Cardiac fibroblast (primary cell): ENCODE results near the gene TIPIN.
A peak's percentile ranks its signal among the peaks of the same experiment; 100 is the strongest.
"Not testable (repeated sequence)": the region's sequence is repeated elsewhere in the genome, so short reads cannot be mapped to it uniquely, and the experiment has no call there.

ENCODE experiments used
- DNase-seq, 2 donors: peaks; one replicate each; pipeline versions ENCODE4 v3.0.0 to v3.0.0-alpha.2; 2010; ENCODE audit warnings: low read depth in 2 of 2
- H3K4me3 ChIP-seq, 2 donors: replicated peaks in 1 of 2; 1 replicate in 1 of 2; 2 replicates in 1 of 2; pipeline ENCODE4 v1.5.1; 2011; ENCODE audit warnings: low read depth in 2 of 2, low read length in 2 of 2, mild to moderate bottlenecking in 2 of 2, moderate library complexity in 1 of 2
- TF ChIP-seq, protein P1 (sequence below): IDR thresholded peaks from one replicate; pipeline ENCODE4 v1.5.1; 2011; ENCODE audit warnings: low read depth, mild to moderate bottlenecking, low read length, inconsistent platforms

TIPIN gene

GRCh38 chr15:66389859-66390381 is 33.4 kb upstream of the TIPIN start:
- no peak overlapping the region for H3K4me3 ChIP-seq
- TF ChIP-seq, protein P1, sequence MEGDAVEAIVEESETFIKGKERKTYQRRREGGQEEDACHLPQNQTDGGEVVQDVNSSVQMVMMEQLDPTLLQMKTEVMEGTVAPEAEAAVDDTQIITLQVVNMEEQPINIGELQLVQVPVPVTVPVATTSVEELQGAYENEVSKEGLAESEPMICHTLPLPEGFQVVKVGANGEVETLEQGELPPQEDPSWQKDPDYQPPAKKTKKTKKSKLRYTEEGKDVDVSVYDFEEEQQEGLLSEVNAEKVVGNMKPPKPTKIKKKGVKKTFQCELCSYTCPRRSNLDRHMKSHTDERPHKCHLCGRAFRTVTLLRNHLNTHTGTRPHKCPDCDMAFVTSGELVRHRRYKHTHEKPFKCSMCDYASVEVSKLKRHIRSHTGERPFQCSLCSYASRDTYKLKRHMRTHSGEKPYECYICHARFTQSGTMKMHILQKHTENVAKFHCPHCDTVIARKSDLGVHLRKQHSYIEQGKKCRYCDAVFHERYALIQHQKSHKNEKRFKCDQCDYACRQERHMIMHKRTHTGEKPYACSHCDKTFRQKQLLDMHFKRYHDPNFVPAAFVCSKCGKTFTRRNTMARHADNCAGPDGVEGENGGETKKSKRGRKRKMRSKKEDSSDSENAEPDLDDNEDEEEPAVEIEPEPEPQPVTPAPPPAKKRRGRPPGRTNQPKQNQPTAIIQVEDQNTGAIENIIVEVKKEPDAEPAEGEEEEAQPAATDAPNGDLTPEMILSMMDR, result no peak
- DNase-seq, result peak in 1 of 2 donors; percentile 47

DNA sequence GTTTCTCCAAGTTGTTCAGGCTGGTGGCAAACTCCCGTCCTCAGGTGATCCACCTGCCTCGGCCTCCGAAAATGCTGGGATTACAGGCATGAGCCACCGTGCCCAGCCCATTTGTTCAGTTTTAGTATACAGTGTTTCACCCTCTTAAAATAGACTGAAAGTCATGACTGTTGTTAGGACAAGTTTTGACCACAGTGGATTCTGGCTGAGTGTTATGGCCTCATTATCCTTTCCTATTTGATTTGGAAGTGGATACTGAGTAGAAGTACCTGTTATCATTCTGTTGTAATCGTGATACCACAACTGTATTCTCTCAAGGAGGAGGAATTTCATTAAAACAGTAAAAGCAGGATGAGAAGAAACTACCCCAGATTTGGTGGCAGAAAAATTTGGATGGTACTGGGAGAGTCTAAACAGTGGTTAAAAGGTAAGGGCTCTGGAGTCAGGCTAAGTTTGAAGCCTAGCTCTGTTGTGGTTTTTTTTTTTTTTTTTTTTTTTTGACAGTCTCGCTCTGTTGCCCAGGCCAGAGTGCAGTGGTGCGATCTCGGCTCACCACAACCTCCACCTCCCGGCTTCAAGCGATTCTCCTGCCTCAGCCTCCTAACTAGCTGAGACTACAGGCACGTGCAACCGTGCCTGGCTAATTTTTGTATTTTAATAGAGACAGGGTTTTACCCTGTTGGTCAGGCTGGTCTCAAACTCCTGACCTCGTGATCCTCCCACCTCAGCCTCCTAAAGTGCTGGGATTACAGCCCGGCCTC is 32.8 kb upstream of the TIPIN start:
- TF ChIP-seq, protein P1, result no peak
- no peak for DNase-seq
- H3K4me3 ChIP-seq, result no peak overlapping the region

DNA sequence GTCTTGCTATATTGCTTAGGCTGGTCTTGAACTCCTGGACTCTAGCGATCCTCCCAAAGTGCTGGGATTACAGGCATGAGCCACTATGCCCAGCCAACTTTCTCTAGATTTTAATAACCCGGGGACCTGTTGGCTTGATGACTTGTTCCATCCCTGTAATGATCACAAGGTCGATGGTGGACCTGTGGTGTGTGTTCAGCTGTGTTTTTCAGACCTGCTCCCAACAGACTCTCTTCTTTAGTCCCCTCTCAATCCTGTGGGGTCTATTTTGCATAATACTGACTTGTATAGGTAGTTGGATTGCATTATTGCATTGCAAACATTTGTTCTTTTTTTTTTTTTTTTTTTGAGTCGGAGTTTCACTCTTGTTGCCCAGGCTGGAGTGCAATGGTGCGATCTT is 32.1 kb upstream of the TIPIN start:
- peak overlapping the region in 1 of 2 donors; percentile 87 for H3K4me3 ChIP-seq
- no peak for DNase-seq
- TF ChIP-seq, protein P1, result no peak

DNA sequence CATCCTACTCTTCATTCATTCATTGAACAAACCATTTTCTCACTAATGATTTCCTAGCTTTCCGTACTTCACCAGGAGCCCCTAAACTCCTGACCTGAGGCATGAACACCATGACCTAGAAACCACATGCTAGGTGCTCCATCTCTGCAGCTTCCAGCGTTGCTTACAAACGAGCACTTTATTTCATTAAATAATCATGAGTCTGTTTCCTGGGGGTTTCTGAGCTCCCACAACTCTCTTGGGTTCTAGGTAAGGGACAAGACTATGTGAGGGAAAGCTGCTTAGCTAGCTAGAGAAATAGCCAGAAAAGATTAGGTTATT is 31.5 kb upstream of the TIPIN start:
- TF ChIP-seq, protein P1, result no peak
- DNase-seq, result no peak
- peak overlapping the region; percentile 81 to 87 for H3K4me3 ChIP-seq

DNA sequence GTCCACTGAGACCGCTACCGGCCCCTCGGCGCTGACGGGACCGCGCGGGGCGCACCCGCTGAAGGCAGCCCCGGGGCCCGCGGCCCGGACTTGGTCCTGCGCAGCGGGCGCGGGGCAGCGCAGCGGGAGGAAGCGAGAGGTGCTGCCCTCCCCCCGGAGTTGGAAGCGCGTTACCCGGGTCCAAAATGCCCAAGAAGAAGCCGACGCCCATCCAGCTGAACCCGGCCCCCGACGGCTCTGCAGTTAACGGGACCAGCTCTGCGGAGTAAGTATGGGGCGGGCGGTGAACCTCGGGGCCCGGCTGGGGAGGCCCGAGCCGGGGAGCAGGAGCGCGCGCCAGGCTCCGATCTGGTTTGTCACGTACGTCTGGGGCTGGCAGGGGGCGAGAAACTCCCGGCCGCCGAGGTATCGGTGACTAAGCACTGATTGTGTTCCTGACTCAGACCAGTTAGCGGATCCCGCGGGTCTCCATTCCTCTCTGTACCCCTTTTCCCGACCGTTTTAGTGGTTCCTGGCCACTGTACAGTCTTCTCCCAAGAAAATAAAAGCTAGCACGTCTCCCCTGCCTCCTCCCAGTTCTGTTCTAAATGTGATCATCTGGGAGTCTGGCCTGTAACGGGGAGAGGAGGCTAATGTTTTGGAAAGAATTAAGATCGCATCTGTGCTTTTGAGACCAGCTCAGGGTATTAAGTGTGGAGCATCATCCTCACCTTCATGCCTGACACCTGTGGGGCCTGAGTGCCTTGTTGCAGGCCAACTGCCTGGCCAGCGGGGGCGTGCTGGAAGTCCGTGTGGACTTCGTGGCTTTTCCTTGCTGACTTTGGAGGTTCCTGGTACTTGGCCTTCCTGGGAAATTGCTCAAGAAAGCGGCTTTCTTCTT is 30.9 kb upstream of the TIPIN start:
- peak overlapping the region; percentile 81 to 87 for H3K4me3 ChIP-seq
- TF ChIP-seq, protein P1, result peak; percentile 57
- peak; percentile 69 to 75 for DNase-seq

- peak; percentile 96 to 98 for DNase-seq
- peak within 1 kb of the TSS; percentile 81 to 87 for H3K4me3 ChIP-seq
- TF ChIP-seq, protein P1, result peak; percentile 49
These were observed 30.0 kb upstream of the TIPIN start, which contains the start of gene MAP2K1 for GRCh38 chr15:66386204-66387123. Gene MAP2K1, plus strand, starts transcription at chr15:66386912. Its CDS starts 436 bp downstream, at chr15:66387348.

DNA sequence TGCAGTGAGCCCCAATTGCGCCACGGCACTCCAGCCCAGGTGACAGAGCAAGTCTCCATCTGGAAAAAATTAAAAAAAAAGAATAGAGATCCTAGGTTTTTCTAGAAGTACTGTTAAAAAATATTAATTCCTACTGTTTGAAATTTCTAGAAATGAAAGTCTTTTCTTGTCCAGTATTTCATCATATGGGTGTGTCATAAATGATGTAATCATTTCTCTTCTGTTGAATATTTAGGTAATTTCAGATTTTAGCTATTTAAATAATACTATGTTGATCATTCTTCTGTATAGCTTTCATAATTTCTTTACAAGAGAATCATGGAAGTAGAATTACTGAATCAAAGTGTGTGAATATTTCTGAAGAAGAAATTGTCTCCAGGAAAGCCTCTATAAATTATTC is 24.9 kb upstream of the TIPIN start:
- H3K4me3 ChIP-seq, DNase-seq: not testable (repeated sequence)
